Upper lobe of right lung (tissue), 1 donor: ENCODE measurements around the gene PTPN7. TPM values are rescaled to one million over a fixed set of nuclear protein-coding genes. Genes with fewer than 3 reads are reported as not detected.

Experiments
- ATAC-seq: fragments of 200-7000 bp; cut with Tn5 transposase; one replicate; pipeline ENCODE4 v1.9.1; 2020; ENCODE audit warnings: mild to moderate bottlenecking, moderate library complexity
- DNase-seq: peaks from one replicate; pipeline ENCODE4 v3.0.0-alpha.2; 2020
- H3K27ac ChIP-seq: fragments of 200-600 bp; one replicate; pipeline ENCODE4 v1.8.0; 2022
- H3K27me3 ChIP-seq: fragments of 200-600 bp; one replicate; pipeline ENCODE4 v1.8.0; 2022; ENCODE audit warnings: mild to moderate bottlenecking
- H3K36me3 ChIP-seq: fragments of 200-600 bp; one replicate; pipeline ENCODE4 v1.8.0; 2022
- H3K4me1 ChIP-seq: fragments of 200-600 bp; one replicate; pipeline ENCODE4 v1.8.0; 2022
- H3K4me3 ChIP-seq: fragments of 200-600 bp; one replicate; pipeline ENCODE4 v1.8.0; 2022; ENCODE audit warnings: mild to moderate bottlenecking
- H3K9me3 ChIP-seq: fragments of 200-600 bp; one replicate; pipeline ENCODE4 v1.8.0; 2022
- intact Hi-C: fragments of 100-400 bp; cut with DNase I; formaldehyde crosslinking; loops from one replicate; pipeline ENCODE4 v1.11.0; 2022
- total RNA-seq: library from RNA; stranded (reverse); fragmentation: NEBNext Ultra II Directional; extraction: Animal tissue kit (Norgen Biotek cat#: 25700); gene quantifications from one replicate; pipeline ENCODE4 v1.2.1, GENCODE V29; 2021
- TF ChIP-seq, protein P1 (sequence below): fragments of 200-600 bp; IDR thresholded peaks from one replicate; pipeline ENCODE4 v1.8.0; 2022; ENCODE audit warnings: antibody characterized with exemption
- donor health status: DM: no; HTN: yes; CAD: no; lungs with severe emphysema.

The PTPN7 gene
- total RNA-seq, 1 donor from 2014 or later: 7.3 TPM

DNA sequence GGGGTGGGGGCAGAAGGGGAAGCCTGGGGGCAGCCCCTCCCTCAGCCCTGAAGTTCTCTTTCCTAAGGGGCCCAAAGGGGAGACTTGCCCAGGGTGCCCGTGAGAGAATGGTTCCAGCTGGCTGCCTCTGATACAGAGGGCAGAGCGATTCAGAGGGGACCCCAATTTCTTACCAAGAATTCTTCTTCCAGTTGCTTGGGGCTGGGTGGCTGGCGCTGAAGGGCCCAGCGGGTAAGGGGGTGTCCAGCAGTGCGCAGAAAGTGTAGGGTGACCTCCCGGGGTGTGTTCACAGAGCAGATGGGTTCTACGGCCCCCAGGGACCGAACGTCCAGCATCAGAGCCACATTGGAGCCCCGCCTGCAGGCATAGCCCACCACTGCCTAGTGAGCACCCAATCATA lies 2.5 kb downstream of the PTPN7 start:
- intact Hi-C loops: no loop called here
- ATAC-seq (no peak), DNase-seq (no peak)
- TF ChIP-seq, protein P1, sequence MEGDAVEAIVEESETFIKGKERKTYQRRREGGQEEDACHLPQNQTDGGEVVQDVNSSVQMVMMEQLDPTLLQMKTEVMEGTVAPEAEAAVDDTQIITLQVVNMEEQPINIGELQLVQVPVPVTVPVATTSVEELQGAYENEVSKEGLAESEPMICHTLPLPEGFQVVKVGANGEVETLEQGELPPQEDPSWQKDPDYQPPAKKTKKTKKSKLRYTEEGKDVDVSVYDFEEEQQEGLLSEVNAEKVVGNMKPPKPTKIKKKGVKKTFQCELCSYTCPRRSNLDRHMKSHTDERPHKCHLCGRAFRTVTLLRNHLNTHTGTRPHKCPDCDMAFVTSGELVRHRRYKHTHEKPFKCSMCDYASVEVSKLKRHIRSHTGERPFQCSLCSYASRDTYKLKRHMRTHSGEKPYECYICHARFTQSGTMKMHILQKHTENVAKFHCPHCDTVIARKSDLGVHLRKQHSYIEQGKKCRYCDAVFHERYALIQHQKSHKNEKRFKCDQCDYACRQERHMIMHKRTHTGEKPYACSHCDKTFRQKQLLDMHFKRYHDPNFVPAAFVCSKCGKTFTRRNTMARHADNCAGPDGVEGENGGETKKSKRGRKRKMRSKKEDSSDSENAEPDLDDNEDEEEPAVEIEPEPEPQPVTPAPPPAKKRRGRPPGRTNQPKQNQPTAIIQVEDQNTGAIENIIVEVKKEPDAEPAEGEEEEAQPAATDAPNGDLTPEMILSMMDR: no peak
- H3K36me3 ChIP-seq: no peaks in the 10 kb centered on the region
- no peak overlapping the region for H3K27ac ChIP-seq
- H3K4me1 ChIP-seq: peaks cover 19% of the 10 kb centered on the region
- H3K27me3 ChIP-seq: no peaks in the 10 kb centered on the region
- H3K9me3 ChIP-seq: no peaks in the 10 kb centered on the region
- no peak overlapping the region for H3K4me3 ChIP-seq

DNA sequence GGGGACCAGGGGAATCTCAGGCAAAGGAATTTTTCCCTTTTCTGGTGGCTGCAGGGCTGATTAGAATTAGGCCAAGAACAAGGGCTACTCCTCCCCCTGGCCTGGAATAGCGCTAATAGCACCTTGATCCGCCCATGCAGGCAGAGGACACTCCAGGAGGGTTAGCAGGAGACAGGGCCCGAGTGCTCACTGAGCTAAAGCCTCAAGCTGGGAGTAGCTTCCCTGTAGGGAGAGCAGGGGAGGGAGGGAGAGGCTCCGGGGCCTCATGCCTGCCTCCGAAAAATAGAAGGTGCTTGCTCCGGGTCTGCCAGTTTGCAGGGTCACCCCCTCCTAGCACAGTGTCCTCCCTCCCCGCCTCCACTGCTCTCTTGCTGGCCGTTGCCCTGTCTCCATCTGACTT lies 3.8 kb downstream of the PTPN7 start:
- no peak for DNase-seq
- H3K4me1 ChIP-seq: peaks cover 18% of the 10 kb centered on the region

DNA sequence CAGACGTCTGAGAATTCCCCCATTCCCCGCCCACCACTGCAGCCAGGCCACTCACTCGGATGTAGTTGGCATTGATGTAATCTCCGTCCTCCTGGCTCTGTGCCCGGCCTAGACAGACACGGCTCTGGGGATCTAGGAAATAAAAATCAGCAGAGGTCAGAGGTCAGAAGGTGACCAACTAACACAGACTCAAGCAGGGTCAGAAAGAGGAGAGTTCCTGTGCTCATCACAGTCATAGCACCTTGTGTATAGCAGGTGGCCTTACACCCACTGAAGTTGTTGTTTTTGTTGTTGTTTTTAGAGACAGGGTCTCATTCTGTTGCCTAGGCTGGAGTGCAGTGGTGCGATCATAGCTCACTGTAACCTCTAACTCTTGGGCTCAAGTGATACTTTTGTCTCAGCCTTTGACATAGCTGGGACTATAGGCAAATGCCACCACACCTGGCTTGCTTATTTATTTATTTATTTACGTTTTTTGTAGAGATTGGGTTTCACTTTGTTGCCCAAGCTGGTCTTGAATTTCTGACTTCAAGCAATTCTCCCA lies 4.9 kb downstream of the PTPN7 start:
- no peaks in the 10 kb centered on the region for H3K9me3 ChIP-seq
- intact Hi-C loops: no loop called here
- TF ChIP-seq, protein P1: no peak
- no peak overlapping the region for H3K4me3 ChIP-seq
- H3K27ac ChIP-seq: no peak overlapping the region
- ATAC-seq (peak; percentile 64), DNase-seq (peak; percentile 86)
- H3K36me3 ChIP-seq: no peaks in the 10 kb centered on the region
- H3K27me3 ChIP-seq: no peaks in the 10 kb centered on the region
- H3K4me1 ChIP-seq: peaks cover 14% of the 10 kb centered on the region

More for the DNA sequence above, 3.8 kb downstream of the PTPN7 start:
- Histone ChIP-seq H3K36me3 (no peaks in the 10 kb centered on the region), H3K4me3 (no peak overlapping the region), H3K9me3 (no peaks in the 10 kb centered on the region), H3K27ac (no peak overlapping the region), H3K27me3 (no peaks in the 10 kb centered on the region)
- intact Hi-C loops: no loop called here
- ATAC-seq: no peak
- TF ChIP-seq, protein P1: no peak

DNA sequence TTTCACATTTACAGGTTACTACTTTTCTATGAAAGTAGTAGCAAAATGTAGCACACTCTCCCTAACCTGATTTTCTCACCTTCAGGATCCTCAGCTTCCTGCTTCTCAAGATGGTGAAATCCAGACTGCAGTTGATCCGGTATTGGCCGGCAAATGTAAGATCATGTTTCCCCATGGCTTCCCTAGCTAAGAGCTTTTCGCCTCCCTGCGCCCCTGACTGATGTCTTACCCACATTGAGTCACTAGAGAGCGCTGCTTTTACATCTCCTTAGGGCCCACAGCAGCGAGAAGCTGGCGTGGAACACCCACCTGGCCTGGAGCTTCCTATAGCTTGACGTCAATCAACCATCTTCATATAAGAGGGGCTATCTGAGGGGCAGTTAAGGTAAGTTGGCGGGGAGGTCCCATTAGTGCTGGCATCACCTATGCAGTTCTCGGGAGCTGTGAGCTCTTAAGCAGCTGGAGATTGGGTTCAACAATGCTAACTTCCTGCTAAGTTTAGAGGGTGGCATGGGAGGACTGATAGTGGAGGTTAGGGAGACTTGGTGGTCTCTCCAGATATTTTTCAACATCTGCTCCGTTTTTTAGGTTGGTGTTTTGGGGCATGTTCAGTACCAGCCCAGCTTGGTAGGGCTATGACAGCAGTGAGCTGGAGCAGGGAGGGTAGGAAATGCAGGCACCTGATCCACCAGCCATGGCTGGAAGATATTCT lies 5.5 kb downstream of the PTPN7 start:
- ATAC-seq (peak; percentile 88), DNase-seq (no peak)
- Histone ChIP-seq H3K4me1 (peaks cover 14% of the 10 kb centered on the region), H3K27me3 (no peaks in the 10 kb centered on the region), H3K9me3 (no peaks in the 10 kb centered on the region), H3K27ac (no peak overlapping the region), H3K4me3 (no peak overlapping the region), H3K36me3 (no peaks in the 10 kb centered on the region)
- intact Hi-C loops: no loop called here
- TF ChIP-seq, protein P1: peak; percentile 49

DNA sequence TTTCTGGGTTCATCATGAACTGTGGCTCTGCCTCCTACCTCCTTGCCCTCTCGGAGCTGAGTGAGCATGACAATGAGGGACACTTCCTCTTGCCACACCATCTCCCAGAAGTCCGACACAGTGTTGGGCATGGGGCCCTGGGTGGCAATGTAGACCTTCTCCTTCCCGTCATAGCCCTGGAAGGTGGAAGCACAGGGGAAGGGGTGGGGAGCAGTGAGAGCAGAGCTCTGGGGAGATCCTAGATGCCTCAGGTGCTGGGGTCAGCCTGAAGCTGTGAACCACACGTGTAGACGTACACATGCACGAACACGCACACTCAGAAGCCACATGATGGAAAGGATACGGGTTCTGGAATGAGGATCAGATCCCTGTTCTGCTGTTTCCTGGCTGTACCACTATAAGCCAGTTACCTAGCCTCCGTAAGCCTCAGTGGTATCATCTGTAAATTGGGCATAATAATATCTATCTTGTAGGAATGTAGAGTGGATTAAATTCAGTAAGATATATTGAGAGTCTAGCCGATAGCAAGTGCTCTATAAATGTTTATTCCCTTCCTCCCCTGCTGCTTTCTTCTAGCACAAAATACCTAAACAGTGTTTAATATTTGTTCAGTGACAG lies 6.1 kb downstream of the PTPN7 start:
- TF ChIP-seq, protein P1: no peak
- H3K4me1 ChIP-seq: peaks cover 14% of the 10 kb centered on the region
- no peak for ATAC-seq

More for the DNA sequence above, 6.1 kb downstream of the PTPN7 start:
- Histone ChIP-seq H3K27me3 (no peaks in the 10 kb centered on the region), H3K36me3 (no peaks in the 10 kb centered on the region), H3K9me3 (no peaks in the 10 kb centered on the region), H3K27ac (no peak overlapping the region), H3K4me3 (no peak overlapping the region)
- intact Hi-C loops: no loop called here
- DNase-seq: no peak
